ENCODE data around the gene IWS1. TPM values are rescaled to one million over a fixed set of nuclear protein-coding genes. Genes with fewer than 3 reads are reported as not detected.

Gene IWS1
- total RNA-seq, 2 donors from 2014 or later, result 32.4 to 37.8 TPM

GRCh38 chr2:127448526-127448925 lies 77.8 kb downstream of the IWS1 start:
- Histone ChIP-seq H3K4me3 (no peak overlapping the region), H3K9ac (ENCODE audit: low read depth in 2 of 2, low read length in 2 of 2) (no peak overlapping the region), H3K9me3 (no peaks in the 10 kb centered on the region), H3K36me3 (no peaks in the 10 kb centered on the region), H3K4me1 (no peaks in the 10 kb centered on the region), H3K27me3 (no peaks in the 10 kb centered on the region), H3K27ac (no peak overlapping the region)
- no peak for TF ChIP-seq CTCF (IDR thresholded peaks at IDR 0.05)
- no peak for DNase-seq
- intact Hi-C loops (cut with DNase I), result no loop called here

GRCh38 chr2:127439343-127439742 lies 86.9 kb downstream of the IWS1 start:
- Histone ChIP-seq H3K9me3 (no peaks in the 10 kb centered on the region), H3K9ac (ENCODE audit: low read depth in 2 of 2, low read length in 2 of 2) (no peak overlapping the region), H3K4me3 (no peak overlapping the region), H3K36me3 (no peaks in the 10 kb centered on the region), H3K4me1 (no peaks in the 10 kb centered on the region), H3K27me3 (no peaks in the 10 kb centered on the region), H3K27ac (no peak overlapping the region)
- no peak for DNase-seq
- intact Hi-C loops (cut with DNase I), result no loop called here
- no peak for TF ChIP-seq CTCF (IDR thresholded peaks at IDR 0.05)

- Histone ChIP-seq H3K4me1 (no peaks in the 10 kb centered on the region), H3K9me3 (no peaks in the 10 kb centered on the region), H3K27me3 (no peaks in the 10 kb centered on the region), H3K27ac (no peak overlapping the region), H3K9ac (ENCODE audit: low read depth in 2 of 2, low read length in 2 of 2) (no peak overlapping the region), H3K4me3 (no peak overlapping the region), H3K36me3 (no peaks in the 10 kb centered on the region)
- peak; percentile 52 for DNase-seq
- intact Hi-C loops (cut with DNase I), result no loop called here
- no peak for TF ChIP-seq CTCF (IDR thresholded peaks at IDR 0.05)
Measured at GRCh38 chr2:127437781-127438726, 88.2 kb downstream of the IWS1 start.

- Histone ChIP-seq H3K36me3 (no peaks in the 10 kb centered on the region), H3K4me3 (no peak overlapping the region), H3K4me1 (no peaks in the 10 kb centered on the region), H3K27ac (no peak overlapping the region), H3K9me3 (no peaks in the 10 kb centered on the region), H3K27me3 (no peaks in the 10 kb centered on the region), H3K9ac (ENCODE audit: low read depth in 2 of 2, low read length in 2 of 2) (no peak overlapping the region)
- DNase-seq, result no peak
- intact Hi-C loops (cut with DNase I), result no loop called here
- no peak for TF ChIP-seq CTCF (IDR thresholded peaks at IDR 0.05)
Measured at GRCh38 chr2:127437056-127437455, 89.2 kb downstream of the IWS1 start.

- no peaks in the 10 kb centered on the region for H3K36me3 ChIP-seq
- H3K27ac ChIP-seq, result no peak overlapping the region
- intact Hi-C loops (cut with DNase I), result no loop called here
- TF ChIP-seq CTCF (IDR thresholded peaks at IDR 0.05), result no peak
- H3K9ac ChIP-seq (ENCODE audit: low read depth in 2 of 2, low read length in 2 of 2), result no peak overlapping the region
- no peak for DNase-seq
- no peaks in the 10 kb centered on the region for H3K9me3 ChIP-seq
- H3K4me3 ChIP-seq, result no peak overlapping the region
- H3K4me1 ChIP-seq, result no peaks in the 10 kb centered on the region
- H3K27me3 ChIP-seq, result no peaks in the 10 kb centered on the region
Measured at GRCh38 chr2:127434515-127434914, 91.8 kb downstream of the IWS1 start.
